Neural progenitor cell (in vitro differentiated cells): ENCODE results near the gene KRTCAP3. TPM values are rescaled to one million over a fixed set of nuclear protein-coding genes. Genes with fewer than 3 reads are reported as not detected.

Experiments used
- DNase-seq: peaks from one replicate; pipeline ENCODE4 v3.0.0-alpha.2; 2016; ENCODE audit warnings: low spot score
- H2AFZ ChIP-seq: fragments of 200-600 bp; sonication (generic); replicated peaks from 2 replicates; pipeline ENCODE4 v1.6.1; 2016; ENCODE audit warnings: antibody characterized with exemption
- H3F3A ChIP-seq: fragments of 200-600 bp; sonication (generic); 2 replicates; pipeline ENCODE4 v1.6.1; 2016; ENCODE audit warnings: antibody characterized with exemption, low read depth
- H3K27ac ChIP-seq: fragments of 200-600 bp; sonication (generic); 2 replicates; pipeline ENCODE4 v1.5.1; 2016; ENCODE audit warnings: mild to moderate bottlenecking
- H3K27me3 ChIP-seq: fragments of 200-600 bp; sonication (generic); 2 replicates; pipeline ENCODE4 v1.6.1; 2016; ENCODE audit warnings: mild to moderate bottlenecking, moderate library complexity
- H3K36me3 ChIP-seq: fragments of 200-600 bp; sonication (generic); 2 replicates; pipeline ENCODE4 v1.5.1; 2016
- H3K4me1 ChIP-seq: fragments of 200-600 bp; sonication (generic); 2 replicates; pipeline ENCODE4 v1.6.1; 2016; ENCODE audit warnings: mixed run types
- H3K4me2 ChIP-seq: fragments of 200-600 bp; sonication (generic); 2 replicates; pipeline ENCODE4 v1.6.1; 2016
- H3K4me3 ChIP-seq: fragments of 200-600 bp; sonication (generic); 2 replicates; pipeline ENCODE4 v1.5.1; 2016
- H3K79me2 ChIP-seq: fragments of 200-600 bp; sonication (generic); 2 replicates; pipeline ENCODE4 v1.6.1; 2016; ENCODE audit warnings: low read depth
- H3K9ac ChIP-seq: fragments of 200-600 bp; sonication (generic); 2 replicates; pipeline ENCODE4 v1.6.1; 2016
- H3K9me3 ChIP-seq: fragments of 200-600 bp; sonication (generic); 2 replicates; pipeline ENCODE4 v1.5.1; 2016; ENCODE audit warnings: low read depth
- H4K20me1 ChIP-seq: fragments of 200-600 bp; sonication (generic); 2 replicates; pipeline ENCODE4 v1.6.1; 2016; ENCODE audit warnings: low read depth
- H3K27ac Mint-ChIP-seq: 3 replicates; pipeline ENCODE4 v1.8.0; 2021; ENCODE audit warnings: mixed read lengths
- H3K27me3 Mint-ChIP-seq: 2 replicates; pipeline ENCODE4 v1.8.0; 2022; ENCODE audit warnings: low read depth, mild to moderate bottlenecking, inconsistent platforms, moderate library complexity, mixed read lengths; ENCODE audit not compliant: insufficient read depth
- H3K36me3 Mint-ChIP-seq: 3 replicates; pipeline ENCODE4 v1.8.0; 2021; ENCODE audit warnings: mixed read lengths
- H3K4me1 Mint-ChIP-seq: 3 replicates; pipeline ENCODE4 v1.8.0; 2021; ENCODE audit warnings: mixed read lengths
- H3K4me3 Mint-ChIP-seq: 3 replicates; pipeline ENCODE4 v1.8.0; 2021; ENCODE audit warnings: mild to moderate bottlenecking, moderate library complexity, mixed read lengths
- H3K9me3 Mint-ChIP-seq: 3 replicates; pipeline ENCODE4 v1.8.0; 2020; ENCODE audit warnings: mixed read lengths
- EZH2 ChIP-seq: fragments of 200-600 bp; sonication (generic); IDR thresholded peaks from 2 replicates; pipeline ENCODE4 v1.6.1; 2017; ENCODE audit warnings: antibody characterized with exemption, mild to moderate bottlenecking, moderate library complexity
- EZH2phosphoT487 ChIP-seq: fragments of 200-600 bp; sonication (generic); IDR thresholded peaks from 2 replicates; pipeline ENCODE4 v1.6.1; 2017; ENCODE audit warnings: antibody characterized with exemption
- total RNA-seq: library from RNA; depleted of rRNA; stranded (reverse); fragments of >200 nt; gene quantifications from 2 replicates; pipeline ENCODE4 v1.2.3, GENCODE V29; 2015; ENCODE audit warnings: low replicate concordance
- TF ChIP-seq, protein P1 (sequence below): fragments of 200-600 bp; sonication (generic); IDR thresholded peaks from 2 replicates; pipeline ENCODE4 v1.5.1; 2017; ENCODE audit warnings: antibody characterized with exemption, mild to moderate bottlenecking

The KRTCAP3 gene
- total RNA-seq, 1 donor from 2014 or later, result 0.88 TPM

DNA sequence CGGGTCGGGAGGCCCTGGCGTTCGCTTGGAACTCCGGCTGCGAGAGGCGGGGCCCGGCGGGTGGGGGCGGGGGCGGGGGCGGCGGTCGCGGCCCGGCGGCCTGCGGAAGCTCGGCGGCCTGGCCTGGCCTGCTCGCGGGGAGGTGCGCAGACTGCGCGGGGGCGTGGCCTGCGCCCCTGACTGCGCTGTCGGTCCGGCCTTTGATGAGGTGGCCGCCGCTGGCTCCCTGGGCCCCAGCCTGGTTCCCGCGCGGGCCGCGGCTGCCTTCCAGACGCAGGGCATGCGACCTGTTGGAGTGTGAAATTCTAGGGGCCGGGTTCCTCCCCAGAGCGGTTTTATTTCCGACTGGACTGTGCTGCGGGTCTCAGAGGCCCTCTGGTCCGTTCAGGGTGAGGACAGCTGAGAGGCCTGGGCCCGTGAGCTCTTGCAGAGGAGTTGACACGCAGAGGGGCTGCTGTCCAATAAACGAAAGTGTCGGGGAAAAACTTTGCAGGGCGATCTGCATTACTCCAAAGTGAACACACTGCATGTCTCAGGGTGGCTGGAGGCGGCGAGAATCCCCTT is 13.1 kb upstream of the KRTCAP3 start:
- H4K20me1 ChIP-seq, result peaks cover 49% of the 10 kb centered on the region
- peaks cover 3% of the 10 kb centered on the region for H3K36me3 ChIP-seq
- H3F3A ChIP-seq, result peaks cover 24% of the 10 kb centered on the region
- H3K79me2 ChIP-seq, result peaks cover 47% of the 10 kb centered on the region
- H3K4me2 ChIP-seq, result peak overlapping the region; percentile 89
- peak overlapping the region; percentile 95 for H3K27ac ChIP-seq
- H3K27ac Mint-ChIP-seq, result peak overlapping the region; percentile 95
- no peak overlapping the region for H2AFZ ChIP-seq
- peak; percentile 95 for DNase-seq
- H3K4me1 Mint-ChIP-seq, result peaks cover 26% of the 10 kb centered on the region
- H3K9me3 ChIP-seq, result no peaks in the 10 kb centered on the region
- H3K4me3 Mint-ChIP-seq, result peak overlapping the region; percentile 99
- H3K27me3 Mint-ChIP-seq, result no peaks in the 10 kb centered on the region
- peaks cover 10% of the 10 kb centered on the region for H3K36me3 Mint-ChIP-seq
- no peak for TF ChIP-seq EZH2
- no peak for TF ChIP-seq EZH2phosphoT487
- TF ChIP-seq, protein P1, sequence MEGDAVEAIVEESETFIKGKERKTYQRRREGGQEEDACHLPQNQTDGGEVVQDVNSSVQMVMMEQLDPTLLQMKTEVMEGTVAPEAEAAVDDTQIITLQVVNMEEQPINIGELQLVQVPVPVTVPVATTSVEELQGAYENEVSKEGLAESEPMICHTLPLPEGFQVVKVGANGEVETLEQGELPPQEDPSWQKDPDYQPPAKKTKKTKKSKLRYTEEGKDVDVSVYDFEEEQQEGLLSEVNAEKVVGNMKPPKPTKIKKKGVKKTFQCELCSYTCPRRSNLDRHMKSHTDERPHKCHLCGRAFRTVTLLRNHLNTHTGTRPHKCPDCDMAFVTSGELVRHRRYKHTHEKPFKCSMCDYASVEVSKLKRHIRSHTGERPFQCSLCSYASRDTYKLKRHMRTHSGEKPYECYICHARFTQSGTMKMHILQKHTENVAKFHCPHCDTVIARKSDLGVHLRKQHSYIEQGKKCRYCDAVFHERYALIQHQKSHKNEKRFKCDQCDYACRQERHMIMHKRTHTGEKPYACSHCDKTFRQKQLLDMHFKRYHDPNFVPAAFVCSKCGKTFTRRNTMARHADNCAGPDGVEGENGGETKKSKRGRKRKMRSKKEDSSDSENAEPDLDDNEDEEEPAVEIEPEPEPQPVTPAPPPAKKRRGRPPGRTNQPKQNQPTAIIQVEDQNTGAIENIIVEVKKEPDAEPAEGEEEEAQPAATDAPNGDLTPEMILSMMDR, result no peak
- H3K9me3 Mint-ChIP-seq, result no peaks in the 10 kb centered on the region
- peak overlapping the region; percentile 94 for H3K9ac ChIP-seq
- H3K27me3 ChIP-seq, result no peaks in the 10 kb centered on the region
- H3K4me3 ChIP-seq, result peak overlapping the region; percentile 94
- peaks cover 12% of the 10 kb centered on the region for H3K4me1 ChIP-seq

DNA sequence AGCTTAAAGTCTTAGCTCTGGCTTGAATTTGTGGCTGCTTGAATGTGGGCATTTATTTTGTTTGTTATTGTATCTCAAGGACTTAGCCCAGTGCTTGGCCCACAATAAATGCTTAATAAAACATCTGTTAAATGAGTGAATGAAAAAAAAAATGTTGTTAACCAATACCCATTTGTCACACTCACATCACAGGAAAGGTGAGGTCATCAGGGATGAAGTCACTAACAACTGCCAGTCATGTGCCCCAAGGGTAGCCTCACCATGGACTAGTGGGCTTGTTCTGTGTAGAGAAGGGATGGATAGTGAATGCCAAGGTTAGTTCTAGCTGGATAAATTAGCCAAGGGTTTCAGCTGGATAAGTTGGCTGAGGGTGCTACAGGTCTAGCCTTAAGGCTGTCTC is 10.8 kb upstream of the KRTCAP3 start:
- no peak overlapping the region for H3K27ac ChIP-seq
- H3K9ac ChIP-seq, result no peak overlapping the region
- peaks cover 12% of the 10 kb centered on the region for H3K4me1 ChIP-seq
- Mint-ChIP-seq H3K27me3 (no peaks in the 10 kb centered on the region), H3K4me3 (peak overlapping the region; percentile 51), H3K9me3 (no peaks in the 10 kb centered on the region), H3K27ac (no peak overlapping the region), H3K36me3 (peaks cover 32% of the 10 kb centered on the region), H3K4me1 (peaks cover 26% of the 10 kb centered on the region)
- H2AFZ ChIP-seq, result no peak overlapping the region
- no peak for TF ChIP-seq EZH2
- TF ChIP-seq EZH2phosphoT487, result no peak
- no peak overlapping the region for H3K4me3 ChIP-seq
- no peak for DNase-seq
- H3K36me3 ChIP-seq, result peaks cover 7% of the 10 kb centered on the region
- H3K9me3 ChIP-seq, result no peaks in the 10 kb centered on the region
- no peaks in the 10 kb centered on the region for H3K27me3 ChIP-seq
- peaks cover 47% of the 10 kb centered on the region for H3K79me2 ChIP-seq
- H4K20me1 ChIP-seq, result peaks cover 52% of the 10 kb centered on the region
- peaks cover 24% of the 10 kb centered on the region for H3F3A ChIP-seq
- no peak overlapping the region for H3K4me2 ChIP-seq

DNA sequence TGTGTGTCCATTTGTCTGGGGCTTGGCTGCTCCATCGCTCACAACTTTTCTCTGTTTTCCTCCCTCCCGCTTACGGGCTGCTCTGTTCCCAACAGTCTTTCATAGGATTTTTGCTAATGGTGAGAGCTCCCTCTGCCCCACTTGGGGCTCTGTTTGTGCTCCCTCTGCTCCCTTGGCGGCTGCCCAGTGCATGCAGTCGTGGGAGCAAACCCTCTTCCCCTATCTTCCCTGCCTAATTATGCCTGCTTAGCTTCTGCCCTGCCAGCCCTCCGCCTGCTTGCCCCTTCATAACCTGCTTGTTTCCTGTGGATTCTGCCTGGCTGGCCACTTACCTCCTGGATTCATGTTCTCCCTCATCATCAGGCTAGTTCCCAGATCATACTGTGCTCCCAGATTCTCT is 6.6 kb upstream of the KRTCAP3 start:
- H3K36me3 ChIP-seq, result peaks cover 7% of the 10 kb centered on the region
- no peaks in the 10 kb centered on the region for H3K4me1 ChIP-seq
- no peak for TF ChIP-seq EZH2phosphoT487
- no peak for TF ChIP-seq EZH2
- TF ChIP-seq, protein P1, result no peak
- H3K27ac ChIP-seq, result no peak overlapping the region
- H4K20me1 ChIP-seq, result peaks cover 39% of the 10 kb centered on the region
- peaks cover 7% of the 10 kb centered on the region for H3F3A ChIP-seq
- no peak overlapping the region for H3K4me3 Mint-ChIP-seq
- H3K27me3 Mint-ChIP-seq, result no peaks in the 10 kb centered on the region
- no peaks in the 10 kb centered on the region for H3K27me3 ChIP-seq
- H3K4me1 Mint-ChIP-seq, result peaks cover 7% of the 10 kb centered on the region
- no peak overlapping the region for H2AFZ ChIP-seq
- no peak overlapping the region for H3K4me3 ChIP-seq
- no peaks in the 10 kb centered on the region for H3K9me3 Mint-ChIP-seq
- H3K36me3 Mint-ChIP-seq, result peaks cover 53% of the 10 kb centered on the region
- H3K27ac Mint-ChIP-seq, result no peak overlapping the region
- H3K79me2 ChIP-seq, result peaks cover 31% of the 10 kb centered on the region
- no peak overlapping the region for H3K4me2 ChIP-seq
- DNase-seq, result no peak
- H3K9ac ChIP-seq, result no peak overlapping the region
- no peaks in the 10 kb centered on the region for H3K9me3 ChIP-seq

DNA sequence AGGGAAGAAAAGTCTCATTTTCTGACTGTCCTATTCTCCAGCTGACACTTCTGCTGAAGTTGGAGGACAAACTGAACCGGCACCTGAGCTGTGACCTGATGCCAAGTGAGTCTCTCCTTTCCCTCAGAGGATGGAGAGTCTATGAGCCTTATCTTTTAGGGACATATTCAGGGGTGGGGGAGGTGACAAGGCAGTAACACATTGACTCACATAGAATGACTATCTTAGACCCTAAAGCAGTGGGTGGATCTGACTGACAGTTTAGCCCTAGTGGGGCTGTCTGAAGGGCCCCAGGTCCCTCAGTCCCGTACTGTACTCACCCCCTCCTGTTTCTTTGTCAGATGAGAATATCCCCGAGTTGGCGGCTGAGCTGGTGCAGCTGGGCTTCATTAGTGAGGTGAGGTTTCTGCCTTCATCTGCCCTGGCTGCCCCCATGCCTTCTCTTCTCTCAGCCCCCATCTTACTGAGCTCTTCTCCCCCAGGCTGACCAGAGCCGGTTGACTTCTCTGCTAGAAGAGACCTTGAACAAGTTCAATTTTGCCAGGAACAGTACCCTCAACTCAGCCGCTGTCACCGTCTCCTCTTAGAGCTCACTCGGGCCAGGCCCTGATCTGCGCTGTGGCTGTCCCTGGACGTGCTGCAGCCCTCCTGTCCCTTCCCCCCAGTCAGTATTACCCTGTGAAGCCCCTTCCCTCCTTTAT is 805 bp upstream of the KRTCAP3 start:
- H3K4me2 ChIP-seq, result peak overlapping the region; percentile 89
- Mint-ChIP-seq H3K36me3 (peaks cover 34% of the 10 kb centered on the region), H3K4me1 (peaks cover 9% of the 10 kb centered on the region), H3K9me3 (no peaks in the 10 kb centered on the region), H3K27me3 (peaks cover 4% of the 10 kb centered on the region), H3K4me3 (peak overlapping the region; percentile 11), H3K27ac (peak overlapping the region; percentile 30)
- H4K20me1 ChIP-seq, result peaks cover 12% of the 10 kb centered on the region
- no peaks in the 10 kb centered on the region for H3K9me3 ChIP-seq
- peaks cover 34% of the 10 kb centered on the region for H3F3A ChIP-seq
- peak overlapping the region; percentile 57 for H3K4me3 ChIP-seq
- H3K9ac ChIP-seq, result no peak overlapping the region
- no peak for TF ChIP-seq EZH2phosphoT487
- no peak for TF ChIP-seq EZH2
- TF ChIP-seq, protein P1, result no peak
- DNase-seq, result peak; percentile 4
- H3K4me1 ChIP-seq, result peaks cover 7% of the 10 kb centered on the region
- H3K36me3 ChIP-seq, result no peaks in the 10 kb centered on the region
- no peaks in the 10 kb centered on the region for H3K79me2 ChIP-seq
- H2AFZ ChIP-seq, result no peak overlapping the region
- no peak overlapping the region for H3K27ac ChIP-seq
- H3K27me3 ChIP-seq, result no peaks in the 10 kb centered on the region
